WTC11 (cell line): ENCODE results near the gene EBF3. TPM values are rescaled to one million over a fixed set of nuclear protein-coding genes. Genes with fewer than 3 reads are reported as not detected.

Source experiments
- ATAC-seq: fragments of 200-7000 bp; cut with Tn5 transposase; 2 replicates; pipeline ENCODE4 v1.10.0; 2021; ENCODE audit warnings: mild to moderate bottlenecking, moderate library complexity
- CTCF ChIA-PET: fragments of 300-600 bp; sonication (Branson Sonifier 250); formaldehyde crosslinking; loops from one replicate; lab custom pipeline; 2021; ENCODE audit warnings: antibody characterized with exemption; lab: Charles Lee
- POLR2A ChIA-PET: fragments of 350-600 bp; sonication (Branson Sonifier 250); formaldehyde crosslinking; loops from one replicate; lab custom pipeline; 2021; ENCODE audit warnings: antibody characterized with exemption; lab: Charles Lee
- DNase-seq: peaks from one replicate; pipeline ENCODE4 v3.0.0; 2021; ENCODE audit warnings: low spot score
- H3K27ac Mint-ChIP-seq: 2 replicates; pipeline ENCODE4 v1.8.0; 2021; ENCODE audit warnings: mixed read lengths
- H3K27me3 Mint-ChIP-seq: 2 replicates; pipeline ENCODE4 v1.8.0; 2021; ENCODE audit warnings: low read depth, mild to moderate bottlenecking, moderate library complexity, mixed read lengths
- H3K36me3 Mint-ChIP-seq: 2 replicates; pipeline ENCODE4 v1.8.0; 2021; ENCODE audit warnings: mixed read lengths
- H3K4me1 Mint-ChIP-seq: 2 replicates; pipeline ENCODE4 v1.8.0; 2022; ENCODE audit warnings: mixed read lengths
- H3K4me3 Mint-ChIP-seq: 2 replicates; pipeline ENCODE4 v1.8.0; 2021; ENCODE audit warnings: mild to moderate bottlenecking, moderate library complexity, mixed read lengths
- H3K9me3 Mint-ChIP-seq: 2 replicates; pipeline ENCODE4 v1.8.0; 2021; ENCODE audit warnings: mixed read lengths
- ATF1 ChIP-seq: sonication (generic); formaldehyde crosslinking; IDR thresholded peaks from 2 replicates; pipeline ENCODE4 v1.8.1; 2023; ENCODE audit warnings: mild to moderate bottlenecking, moderate library complexity, missing genetic modification reagents
- ATF3 ChIP-seq: sonication (generic); formaldehyde crosslinking; conservative IDR thresholded peaks from 2 replicates; pipeline ENCODE4 v1.8.1; 2022; ENCODE audit warnings: mild to moderate bottlenecking, missing genetic modification reagents
- EMX1 ChIP-seq: fragments of 250-450 bp; sonication (Bioruptor Pico); IDR thresholded peaks from 2 replicates; pipeline ENCODE4 v1.8.0; 2021; ENCODE audit warnings: mild to moderate bottlenecking
- FOXP1 ChIP-seq: sonication (generic); formaldehyde crosslinking; IDR thresholded peaks from 2 replicates; pipeline ENCODE4 v1.8.0; 2022; ENCODE audit warnings: missing genetic modification reagents, mild to moderate bottlenecking, moderate library complexity, borderline replicate concordance
- JAZF1 ChIP-seq: fragments of 250-450 bp; sonication (Bioruptor Pico); IDR thresholded peaks from 2 replicates; pipeline ENCODE4 v1.9.0; 2021; ENCODE audit warnings: moderate library complexity, mild to moderate bottlenecking, inconsistent platforms
- MYBL2 ChIP-seq: sonication (generic); formaldehyde crosslinking; IDR thresholded peaks from 2 replicates; pipeline ENCODE4 v1.8.1; 2023; ENCODE audit warnings: mild to moderate bottlenecking, moderate library complexity, missing genetic modification reagents
- NFE2L1 ChIP-seq: sonication (generic); formaldehyde crosslinking; IDR thresholded peaks from 2 replicates; pipeline ENCODE4 v1.8.1; 2023; ENCODE audit warnings: missing genetic modification reagents
- NR2C2 ChIP-seq: sonication (generic); formaldehyde crosslinking; IDR thresholded peaks from 2 replicates; pipeline ENCODE4 v1.8.0; 2022; ENCODE audit warnings: mild to moderate bottlenecking, missing genetic modification reagents
- ZNF121 ChIP-seq: sonication (generic); formaldehyde crosslinking; IDR thresholded peaks from 2 replicates; pipeline ENCODE4 v1.8.0; 2023; ENCODE audit warnings: missing genetic modification reagents
- ZNF263 ChIP-seq: sonication (generic); formaldehyde crosslinking; IDR thresholded peaks from 2 replicates; pipeline ENCODE4 v1.8.1; 2022; ENCODE audit warnings: low read depth, mild to moderate bottlenecking, moderate library complexity, missing genetic modification reagents
- ZNF396 ChIP-seq: fragments of 250-450 bp; sonication (Bioruptor Pico); IDR thresholded peaks from 2 replicates; pipeline ENCODE4 v1.8.0; 2021; ENCODE audit warnings: mild to moderate bottlenecking, moderate library complexity, borderline replicate concordance
- ZSCAN18 ChIP-seq: fragments of 250-450 bp; sonication (Bioruptor Pico); IDR thresholded peaks from 2 replicates; pipeline ENCODE4 v2.1.2; 2022; ENCODE audit warnings: mild to moderate bottlenecking, moderate library complexity
- total RNA-seq: library from RNA; stranded (reverse); gene quantifications from 3 replicates; pipeline ENCODE4 v1.2.3, GENCODE V29; 2021
- TF ChIP-seq, protein P1 (sequence below): sonication (generic); formaldehyde crosslinking; IDR thresholded peaks from 2 replicates; pipeline ENCODE4 v1.8.0; 2022; ENCODE audit warnings: mild to moderate bottlenecking, missing genetic modification reagents
- TF ChIP-seq, protein P2 (sequence below): sonication (generic); formaldehyde crosslinking; IDR thresholded peaks from 2 replicates; pipeline ENCODE4 v1.8.0; 2022; ENCODE audit warnings: mild to moderate bottlenecking, missing genetic modification reagents
- TF ChIP-seq, protein P3 (sequence below): fragments of 250-450 bp; sonication (Bioruptor Pico); IDR thresholded peaks from 2 replicates; pipeline ENCODE4 v1.8.0; 2021; ENCODE audit warnings: mild to moderate bottlenecking
- TF ChIP-seq, protein P4 (sequence below): fragments of 250-450 bp; sonication (Bioruptor Pico); conservative IDR thresholded peaks from 2 replicates; pipeline ENCODE4 v1.9.0; 2021; ENCODE audit warnings: mild to moderate bottlenecking
- TF ChIP-seq, protein P5 (sequence below): fragments of 250-450 bp; sonication (Bioruptor Pico); IDR thresholded peaks from 2 replicates; pipeline ENCODE4 v1.9.0; 2021; ENCODE audit warnings: mild to moderate bottlenecking, borderline replicate concordance
- TF ChIP-seq, protein P6 (sequence below): sonication (generic); formaldehyde crosslinking; IDR thresholded peaks from 2 replicates; pipeline ENCODE4 v1.8.1; 2022; ENCODE audit warnings: low read depth, missing genetic modification reagents, borderline replicate concordance

Gene EBF3
- total RNA-seq, 1 experiment from 2014 or later, result 1.2 TPM

GRCh38 chr10:129982825-129983224, 18.8 kb upstream of the EBF3 start (continued):
- TF ChIP-seq ZSCAN18 (no peak), ZNF396 (no peak), EMX1 (CRISPR knock-in tag) (no peak)
- TF ChIP-seq, protein P1, sequence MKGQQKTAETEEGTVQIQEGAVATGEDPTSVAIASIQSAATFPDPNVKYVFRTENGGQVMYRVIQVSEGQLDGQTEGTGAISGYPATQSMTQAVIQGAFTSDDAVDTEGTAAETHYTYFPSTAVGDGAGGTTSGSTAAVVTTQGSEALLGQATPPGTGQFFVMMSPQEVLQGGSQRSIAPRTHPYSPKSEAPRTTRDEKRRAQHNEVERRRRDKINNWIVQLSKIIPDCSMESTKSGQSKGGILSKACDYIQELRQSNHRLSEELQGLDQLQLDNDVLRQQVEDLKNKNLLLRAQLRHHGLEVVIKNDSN (CRISPR knock-in tag), result no peak
- TF ChIP-seq, protein P2, sequence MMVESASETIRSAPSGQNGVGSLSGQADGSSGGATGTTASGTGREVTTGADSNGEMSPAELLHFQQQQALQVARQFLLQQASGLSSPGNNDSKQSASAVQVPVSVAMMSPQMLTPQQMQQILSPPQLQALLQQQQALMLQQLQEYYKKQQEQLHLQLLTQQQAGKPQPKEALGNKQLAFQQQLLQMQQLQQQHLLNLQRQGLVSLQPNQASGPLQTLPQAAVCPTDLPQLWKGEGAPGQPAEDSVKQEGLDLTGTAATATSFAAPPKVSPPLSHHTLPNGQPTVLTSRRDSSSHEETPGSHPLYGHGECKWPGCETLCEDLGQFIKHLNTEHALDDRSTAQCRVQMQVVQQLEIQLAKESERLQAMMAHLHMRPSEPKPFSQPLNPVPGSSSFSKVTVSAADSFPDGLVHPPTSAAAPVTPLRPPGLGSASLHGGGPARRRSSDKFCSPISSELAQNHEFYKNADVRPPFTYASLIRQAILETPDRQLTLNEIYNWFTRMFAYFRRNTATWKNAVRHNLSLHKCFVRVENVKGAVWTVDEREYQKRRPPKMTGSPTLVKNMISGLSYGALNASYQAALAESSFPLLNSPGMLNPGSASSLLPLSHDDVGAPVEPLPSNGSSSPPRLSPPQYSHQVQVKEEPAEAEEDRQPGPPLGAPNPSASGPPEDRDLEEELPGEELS (CRISPR knock-in tag), result no peak

- Mint-ChIP-seq H3K4me1 (peaks cover 11% of the 10 kb centered on the region), H3K27me3 (peaks cover 45% of the 10 kb centered on the region), H3K36me3 (peaks cover 2% of the 10 kb centered on the region; the same call in 1 of the 2 replicates), H3K4me3 (no peak overlapping the region), H3K27ac (no peak overlapping the region), H3K9me3 (peaks cover 19% of the 10 kb centered on the region)
- ATAC-seq (no peak), DNase-seq (no peak)
- TF ChIP-seq NFE2L1 (CRISPR knock-in tag) (no peak), JAZF1 (no peak), MYBL2 (CRISPR knock-in tag) (no peak), ZNF121 (CRISPR knock-in tag) (no peak), FOXP1 (CRISPR knock-in tag) (no peak), ATF1 (CRISPR knock-in tag) (no peak), ZNF263 (CRISPR knock-in tag) (no peak), ZNF396 (no peak), ATF3 (CRISPR knock-in tag) (no peak), NR2C2 (CRISPR knock-in tag) (no peak)
- TF ChIP-seq, protein P3, sequence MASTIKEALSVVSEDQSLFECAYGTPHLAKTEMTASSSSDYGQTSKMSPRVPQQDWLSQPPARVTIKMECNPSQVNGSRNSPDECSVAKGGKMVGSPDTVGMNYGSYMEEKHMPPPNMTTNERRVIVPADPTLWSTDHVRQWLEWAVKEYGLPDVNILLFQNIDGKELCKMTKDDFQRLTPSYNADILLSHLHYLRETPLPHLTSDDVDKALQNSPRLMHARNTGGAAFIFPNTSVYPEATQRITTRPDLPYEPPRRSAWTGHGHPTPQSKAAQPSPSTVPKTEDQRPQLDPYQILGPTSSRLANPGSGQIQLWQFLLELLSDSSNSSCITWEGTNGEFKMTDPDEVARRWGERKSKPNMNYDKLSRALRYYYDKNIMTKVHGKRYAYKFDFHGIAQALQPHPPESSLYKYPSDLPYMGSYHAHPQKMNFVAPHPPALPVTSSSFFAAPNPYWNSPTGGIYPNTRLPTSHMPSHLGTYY (CRISPR knock-in tag), result no peak
- TF ChIP-seq, protein P4, sequence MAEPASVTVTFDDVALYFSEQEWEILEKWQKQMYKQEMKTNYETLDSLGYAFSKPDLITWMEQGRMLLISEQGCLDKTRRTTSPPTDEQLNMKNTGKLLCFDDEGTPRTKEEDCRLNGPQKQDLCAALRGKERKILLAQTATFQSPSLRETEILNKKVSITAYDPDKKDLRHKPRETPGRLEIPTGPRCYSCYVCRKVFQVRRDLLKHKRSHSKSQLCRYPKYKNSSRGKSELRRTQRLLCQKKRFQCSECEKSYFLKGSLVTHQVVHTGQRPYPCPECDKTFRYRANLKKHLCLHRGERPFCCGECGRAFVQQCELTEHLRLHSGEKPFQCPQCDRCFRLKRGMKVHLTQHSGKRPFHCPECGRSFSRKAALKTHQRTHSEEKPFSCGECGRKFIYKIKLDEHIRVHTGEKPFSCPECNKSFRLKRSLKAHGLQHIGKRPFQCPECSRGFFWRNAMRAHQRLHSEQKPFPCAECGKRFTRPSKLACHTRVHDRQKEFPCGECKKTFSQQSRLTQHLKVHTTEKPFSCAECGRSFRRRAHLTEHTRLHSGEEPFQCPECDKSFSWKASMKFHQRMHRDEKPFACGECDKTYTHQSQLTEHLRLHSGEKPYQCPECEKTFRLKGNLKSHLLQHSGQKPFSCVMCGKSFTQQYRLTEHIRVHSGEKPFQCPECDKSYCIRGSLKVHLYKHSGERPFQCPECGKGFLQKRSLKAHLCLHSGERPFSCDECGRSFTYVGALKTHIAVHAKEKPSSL, result no peak
- TF ChIP-seq, protein P5, sequence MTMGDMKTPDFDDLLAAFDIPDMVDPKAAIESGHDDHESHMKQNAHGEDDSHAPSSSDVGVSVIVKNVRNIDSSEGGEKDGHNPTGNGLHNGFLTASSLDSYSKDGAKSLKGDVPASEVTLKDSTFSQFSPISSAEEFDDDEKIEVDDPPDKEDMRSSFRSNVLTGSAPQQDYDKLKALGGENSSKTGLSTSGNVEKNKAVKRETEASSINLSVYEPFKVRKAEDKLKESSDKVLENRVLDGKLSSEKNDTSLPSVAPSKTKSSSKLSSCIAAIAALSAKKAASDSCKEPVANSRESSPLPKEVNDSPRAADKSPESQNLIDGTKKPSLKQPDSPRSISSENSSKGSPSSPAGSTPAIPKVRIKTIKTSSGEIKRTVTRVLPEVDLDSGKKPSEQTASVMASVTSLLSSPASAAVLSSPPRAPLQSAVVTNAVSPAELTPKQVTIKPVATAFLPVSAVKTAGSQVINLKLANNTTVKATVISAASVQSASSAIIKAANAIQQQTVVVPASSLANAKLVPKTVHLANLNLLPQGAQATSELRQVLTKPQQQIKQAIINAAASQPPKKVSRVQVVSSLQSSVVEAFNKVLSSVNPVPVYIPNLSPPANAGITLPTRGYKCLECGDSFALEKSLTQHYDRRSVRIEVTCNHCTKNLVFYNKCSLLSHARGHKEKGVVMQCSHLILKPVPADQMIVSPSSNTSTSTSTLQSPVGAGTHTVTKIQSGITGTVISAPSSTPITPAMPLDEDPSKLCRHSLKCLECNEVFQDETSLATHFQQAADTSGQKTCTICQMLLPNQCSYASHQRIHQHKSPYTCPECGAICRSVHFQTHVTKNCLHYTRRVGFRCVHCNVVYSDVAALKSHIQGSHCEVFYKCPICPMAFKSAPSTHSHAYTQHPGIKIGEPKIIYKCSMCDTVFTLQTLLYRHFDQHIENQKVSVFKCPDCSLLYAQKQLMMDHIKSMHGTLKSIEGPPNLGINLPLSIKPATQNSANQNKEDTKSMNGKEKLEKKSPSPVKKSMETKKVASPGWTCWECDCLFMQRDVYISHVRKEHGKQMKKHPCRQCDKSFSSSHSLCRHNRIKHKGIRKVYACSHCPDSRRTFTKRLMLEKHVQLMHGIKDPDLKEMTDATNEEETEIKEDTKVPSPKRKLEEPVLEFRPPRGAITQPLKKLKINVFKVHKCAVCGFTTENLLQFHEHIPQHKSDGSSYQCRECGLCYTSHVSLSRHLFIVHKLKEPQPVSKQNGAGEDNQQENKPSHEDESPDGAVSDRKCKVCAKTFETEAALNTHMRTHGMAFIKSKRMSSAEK (CRISPR knock-in tag), result no peak
- TF ChIP-seq, protein P6, sequence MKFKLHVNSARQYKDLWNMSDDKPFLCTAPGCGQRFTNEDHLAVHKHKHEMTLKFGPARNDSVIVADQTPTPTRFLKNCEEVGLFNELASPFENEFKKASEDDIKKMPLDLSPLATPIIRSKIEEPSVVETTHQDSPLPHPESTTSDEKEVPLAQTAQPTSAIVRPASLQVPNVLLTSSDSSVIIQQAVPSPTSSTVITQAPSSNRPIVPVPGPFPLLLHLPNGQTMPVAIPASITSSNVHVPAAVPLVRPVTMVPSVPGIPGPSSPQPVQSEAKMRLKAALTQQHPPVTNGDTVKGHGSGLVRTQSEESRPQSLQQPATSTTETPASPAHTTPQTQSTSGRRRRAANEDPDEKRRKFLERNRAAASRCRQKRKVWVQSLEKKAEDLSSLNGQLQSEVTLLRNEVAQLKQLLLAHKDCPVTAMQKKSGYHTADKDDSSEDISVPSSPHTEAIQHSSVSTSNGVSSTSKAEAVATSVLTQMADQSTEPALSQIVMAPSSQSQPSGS (CRISPR knock-in tag), result no peak
- POLR2A ChIA-PET, result no interaction called here
- CTCF ChIA-PET, result interaction anchor here (0.9 kb wide), 1 partner anchor 201 kb away, joined by 3 read pairs; no protein-coding TSS in a partner anchor
Measured at GRCh38 chr10:129978980-129979379, 14.9 kb upstream of the EBF3 start.
